GM18505 (cell line): ENCODE measurements around the gene TPM2.

ENCODE experiments used
- ATAC-seq: cut with Tn5 transposase; IDR thresholded peaks from one replicate; pipeline ENCODE4 v1.9.1; 2021; ENCODE audit not compliant: unreplicated experiment
- POLR2A ChIP-seq: IDR thresholded peaks from 4 replicates; pipeline ENCODE4 v1.6.1; 2011; ENCODE audit warnings: borderline replicate concordance; ENCODE audit not compliant: insufficient read depth, insufficient read length; ENCODE audit errors: extremely low read depth

TPM2 gene

GRCh38 chr9:35711501-35712428 is 22.0 kb upstream of the TPM2 start:
- no peak for TF ChIP-seq POLR2A
- ATAC-seq, result no peak

GRCh38 chr9:35710818-35711500 is 21.2 kb upstream of the TPM2 start:
- TF ChIP-seq POLR2A, result no peak
- no peak for ATAC-seq

GRCh38 chr9:35708146-35708545 is 18.4 kb upstream of the TPM2 start:
- TF ChIP-seq POLR2A, result no peak
- ATAC-seq, result no peak

- TF ChIP-seq POLR2A, result no peak
Measured at GRCh38 chr9:35706951-35707350, 17.2 kb upstream of the TPM2 start.

GRCh38 chr9:35705836-35706430 is 16.2 kb upstream of the TPM2 start:
- ATAC-seq, result no peak
- no peak for TF ChIP-seq POLR2A

More at GRCh38 chr9:35706951-35707350, 17.2 kb upstream of the TPM2 start:
- ATAC-seq, result no peak

- TF ChIP-seq POLR2A, result no peak
- no peak for ATAC-seq
Measured at GRCh38 chr9:35705372-35705771, 15.6 kb upstream of the TPM2 start.

GRCh38 chr9:35703906-35704672 is 14.4 kb upstream of the TPM2 start:
- TF ChIP-seq POLR2A, result no peak
- no peak for ATAC-seq

GRCh38 chr9:35702696-35703095 is 13.0 kb upstream of the TPM2 start:
- TF ChIP-seq POLR2A, result no peak
- no peak for ATAC-seq

- no peak for ATAC-seq
- TF ChIP-seq POLR2A, result no peak
Measured at GRCh38 chr9:35700942-35701341, 11.2 kb upstream of the TPM2 start.

- no peak for ATAC-seq
- TF ChIP-seq POLR2A, result no peak
Measured at GRCh38 chr9:35700031-35700430, 10.3 kb upstream of the TPM2 start.

- no peak for ATAC-seq
- no peak for TF ChIP-seq POLR2A
Measured at GRCh38 chr9:35698231-35698630, 8.5 kb upstream of the TPM2 start.

GRCh38 chr9:35697486-35697885 is 7.8 kb upstream of the TPM2 start:
- no peak for ATAC-seq
- TF ChIP-seq POLR2A, result no peak

GRCh38 chr9:35696520-35697215 is 6.9 kb upstream of the TPM2 start:
- ATAC-seq, result no peak

GRCh38 chr9:35695943-35696401 is 6.2 kb upstream of the TPM2 start:
- no peak for ATAC-seq

More at GRCh38 chr9:35696520-35697215, 6.9 kb upstream of the TPM2 start:
- no peak for TF ChIP-seq POLR2A

More at GRCh38 chr9:35695943-35696401, 6.2 kb upstream of the TPM2 start:
- no peak for TF ChIP-seq POLR2A
